HepG2 (cell line): ENCODE data around the gene TPD52L2. TPM values are rescaled to one million over a fixed set of nuclear protein-coding genes. Genes with fewer than 3 reads are reported as not detected.

Experiments used
- ARID2 ChIP-seq: sonication (generic); formaldehyde crosslinking; IDR thresholded peaks from 2 replicates; pipeline ENCODE4 v1.8.1; 2022; ENCODE audit warnings: mild to moderate bottlenecking, missing genetic modification reagents, borderline replicate concordance
- HNRNPH1 ChIP-seq: fragments of 200-400 bp; formaldehyde crosslinking; optimal IDR thresholded peaks from 2 replicates; pipeline ENCODE3; 2017; ENCODE audit warnings: mild to moderate bottlenecking, low read depth, low read length
- HNRNPK ChIP-seq: fragments of 200-400 bp; formaldehyde crosslinking; IDR thresholded peaks from 2 replicates; pipeline ENCODE4 v1.6.1; 2018; ENCODE audit warnings: low read length, low read depth, moderate library complexity, mild to moderate bottlenecking; ENCODE audit not compliant: poor library complexity, severe bottlenecking
- HOXA9 ChIP-seq: sonication (generic); formaldehyde crosslinking; IDR thresholded peaks from 2 replicates; pipeline ENCODE4 v1.8.1; 2022; ENCODE audit warnings: missing genetic modification reagents, mild to moderate bottlenecking, moderate library complexity, borderline replicate concordance
- KDM4B ChIP-seq: sonication (generic); formaldehyde crosslinking; IDR thresholded peaks from 2 replicates; pipeline ENCODE4 v1.4.0; 2020; ENCODE audit warnings: missing genetic modification reagents
- TCF12 ChIP-seq, 2 experiments: fragments of 450-650 bp in 1 of 2; sonication (generic) in 1 of 2; formaldehyde crosslinking in 1 of 2; IDR thresholded peaks; 2 replicates each; pipeline versions ENCODE4 v1.6.1 to v1.8.0; 2017 to 2022; ENCODE audit warnings: antibody characterized with exemption in 1 of 2, mild to moderate bottlenecking in 1 of 2, missing genetic modification reagents in 1 of 2, moderate library complexity in 1 of 2
- ZNF24 ChIP-seq: fragments of 450-650 bp; IDR thresholded peaks from 2 replicates; pipeline ENCODE4 v1.6.1; 2017; ENCODE audit warnings: antibody characterized with exemption, mild to moderate bottlenecking
- ZNF614 ChIP-seq: IDR thresholded peaks from 2 replicates; pipeline ENCODE4 v1.6.1; 2018; ENCODE audit warnings: missing biosample characterization, missing genetic modification reagents, inconsistent platforms, borderline replicate concordance
- ZNF720 ChIP-seq: sonication (generic); formaldehyde crosslinking; IDR thresholded peaks from 2 replicates; pipeline ENCODE4 v1.4.0; 2020; ENCODE audit warnings: missing genetic modification reagents
- ZNF75D ChIP-seq: sonication (generic); formaldehyde crosslinking; IDR thresholded peaks from 2 replicates; pipeline ENCODE4 v1.8.1; 2023; ENCODE audit warnings: missing genetic modification reagents, mild to moderate bottlenecking, borderline replicate concordance
- ZNF788 ChIP-seq: sonication (generic); formaldehyde crosslinking; IDR thresholded peaks from 2 replicates; pipeline ENCODE4 v1.5.0; 2020; ENCODE audit warnings: mild to moderate bottlenecking, missing genetic modification reagents, borderline replicate concordance
- ZZZ3 ChIP-seq: sonication (generic); formaldehyde crosslinking; IDR thresholded peaks from 2 replicates; pipeline ENCODE4 v1.4.0; 2020; ENCODE audit warnings: missing genetic modification reagents, mild to moderate bottlenecking, borderline replicate concordance
- polyA plus RNA-seq, 8 experiments: library from polyadenylated mRNA; depleted of rRNA in 3 of 8; stranded (reverse) in 7 of 8; unstranded in 1 of 8; fragments of >200 nt; fragmentation: Illumina TruSeq in 4 of 8; extraction: Trizol in 4 of 8; gene quantifications; 2 replicates each; pipeline versions ENCODE4 v1.2.1 to v1.2.3, GENCODE V29; 2011 to 2016; ENCODE audit warnings: low read depth in 4 of 8, missing spikeins in 1 of 8, mixed read lengths in 1 of 8; ENCODE audit not compliant: insufficient read depth in 1 of 8
- total RNA-seq, 5 experiments: library from RNA; depleted of rRNA; stranded (reverse); fragments of >200 nt; fragmentation: Illumina TruSeq; extraction: Trizol; gene quantifications; 2 replicates each; pipeline ENCODE4 v1.2.3, GENCODE V29; 2016; ENCODE audit warnings: low read depth in 1 of 5
- TF ChIP-seq, protein P1 (sequence below): sonication (generic); formaldehyde crosslinking; IDR thresholded peaks from 2 replicates; pipeline ENCODE4 v1.9.0; 2021; ENCODE audit warnings: mild to moderate bottlenecking, missing genetic modification reagents
- TF ChIP-seq, protein P2 (sequence below): sonication (generic); formaldehyde crosslinking; IDR thresholded peaks from 2 replicates; pipeline ENCODE4 v1.5.0; 2020; ENCODE audit warnings: mild to moderate bottlenecking, missing genetic modification reagents, borderline replicate concordance
- TF ChIP-seq, protein P3 (sequence below): sonication (generic); formaldehyde crosslinking; IDR thresholded peaks from 2 replicates; pipeline ENCODE4 v1.5.0; 2020; ENCODE audit warnings: missing genetic modification reagents, mild to moderate bottlenecking, borderline replicate concordance
- TF ChIP-seq, protein P4 (sequence below): sonication (generic); formaldehyde crosslinking; conservative IDR thresholded peaks from 2 replicates; pipeline ENCODE4 v1.4.0; 2020; ENCODE audit warnings: missing genetic modification reagents

The TPD52L2 gene
- total and polyA plus RNA-seq, 2 of the 13 experiments (the other 11 are each of a cell fraction or from before 2014, with no cell fraction given), result 156 to 184 TPM

DNA sequence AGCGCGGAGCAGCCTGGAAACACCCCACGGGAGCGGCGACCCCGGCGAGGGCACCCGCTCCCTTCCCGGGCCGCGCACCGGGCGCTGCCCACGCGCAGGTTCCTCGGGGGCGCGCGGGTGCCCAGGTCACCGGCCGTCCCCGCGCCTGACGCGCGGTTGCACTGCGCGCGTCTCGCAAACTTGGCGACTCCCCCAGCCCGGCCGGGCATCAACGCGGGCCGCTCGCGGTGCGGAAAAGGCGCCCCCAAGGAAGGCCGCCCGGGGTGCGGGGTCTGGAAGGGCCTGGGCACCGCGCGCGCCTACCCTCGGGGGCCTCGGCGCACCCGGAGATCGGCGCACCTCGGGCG is 33.5 kb upstream of the TPD52L2 start (continued):
- TF ChIP-seq, protein P1, sequence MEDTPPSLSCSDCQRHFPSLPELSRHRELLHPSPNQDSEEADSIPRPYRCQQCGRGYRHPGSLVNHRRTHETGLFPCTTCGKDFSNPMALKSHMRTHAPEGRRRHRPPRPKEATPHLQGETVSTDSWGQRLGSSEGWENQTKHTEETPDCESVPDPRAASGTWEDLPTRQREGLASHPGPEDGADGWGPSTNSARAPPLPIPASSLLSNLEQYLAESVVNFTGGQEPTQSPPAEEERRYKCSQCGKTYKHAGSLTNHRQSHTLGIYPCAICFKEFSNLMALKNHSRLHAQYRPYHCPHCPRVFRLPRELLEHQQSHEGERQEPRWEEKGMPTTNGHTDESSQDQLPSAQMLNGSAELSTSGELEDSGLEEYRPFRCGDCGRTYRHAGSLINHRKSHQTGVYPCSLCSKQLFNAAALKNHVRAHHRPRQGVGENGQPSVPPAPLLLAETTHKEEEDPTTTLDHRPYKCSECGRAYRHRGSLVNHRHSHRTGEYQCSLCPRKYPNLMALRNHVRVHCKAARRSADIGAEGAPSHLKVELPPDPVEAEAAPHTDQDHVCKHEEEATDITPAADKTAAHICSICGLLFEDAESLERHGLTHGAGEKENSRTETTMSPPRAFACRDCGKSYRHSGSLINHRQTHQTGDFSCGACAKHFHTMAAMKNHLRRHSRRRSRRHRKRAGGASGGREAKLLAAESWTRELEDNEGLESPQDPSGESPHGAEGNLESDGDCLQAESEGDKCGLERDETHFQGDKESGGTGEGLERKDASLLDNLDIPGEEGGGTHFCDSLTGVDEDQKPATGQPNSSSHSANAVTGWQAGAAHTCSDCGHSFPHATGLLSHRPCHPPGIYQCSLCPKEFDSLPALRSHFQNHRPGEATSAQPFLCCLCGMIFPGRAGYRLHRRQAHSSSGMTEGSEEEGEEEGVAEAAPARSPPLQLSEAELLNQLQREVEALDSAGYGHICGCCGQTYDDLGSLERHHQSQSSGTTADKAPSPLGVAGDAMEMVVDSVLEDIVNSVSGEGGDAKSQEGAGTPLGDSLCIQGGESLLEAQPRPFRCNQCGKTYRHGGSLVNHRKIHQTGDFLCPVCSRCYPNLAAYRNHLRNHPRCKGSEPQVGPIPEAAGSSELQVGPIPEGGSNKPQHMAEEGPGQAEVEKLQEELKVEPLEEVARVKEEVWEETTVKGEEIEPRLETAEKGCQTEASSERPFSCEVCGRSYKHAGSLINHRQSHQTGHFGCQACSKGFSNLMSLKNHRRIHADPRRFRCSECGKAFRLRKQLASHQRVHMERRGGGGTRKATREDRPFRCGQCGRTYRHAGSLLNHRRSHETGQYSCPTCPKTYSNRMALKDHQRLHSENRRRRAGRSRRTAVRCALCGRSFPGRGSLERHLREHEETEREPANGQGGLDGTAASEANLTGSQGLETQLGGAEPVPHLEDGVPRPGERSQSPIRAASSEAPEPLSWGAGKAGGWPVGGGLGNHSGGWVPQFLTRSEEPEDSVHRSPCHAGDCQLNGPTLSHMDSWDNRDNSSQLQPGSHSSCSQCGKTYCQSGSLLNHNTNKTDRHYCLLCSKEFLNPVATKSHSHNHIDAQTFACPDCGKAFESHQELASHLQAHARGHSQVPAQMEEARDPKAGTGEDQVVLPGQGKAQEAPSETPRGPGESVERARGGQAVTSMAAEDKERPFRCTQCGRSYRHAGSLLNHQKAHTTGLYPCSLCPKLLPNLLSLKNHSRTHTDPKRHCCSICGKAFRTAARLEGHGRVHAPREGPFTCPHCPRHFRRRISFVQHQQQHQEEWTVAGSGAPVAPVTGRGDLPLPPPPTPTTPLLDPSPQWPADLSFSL, result no peak
- TF ChIP-seq ZNF614 (0 out of 2 replicates have a peak, but pooled peaks have one; percentile 13), ARID2 (CRISPR knock-in tag) (0 out of 2 replicates have a peak, but pooled peaks have one; percentile 19), HNRNPK (peak; percentile 40), ZNF75D (CRISPR knock-in tag) (no peak), ZNF24 (no peak), KDM4B (no peak), ZNF788 (CRISPR knock-in tag) (0 out of 2 replicates have a peak, but pooled peaks have one; percentile 17), ZZZ3 (CRISPR knock-in tag) (no peak), ZNF720 (CRISPR knock-in tag) (no peak), TCF12 (IDR thresholded peaks at IDR 0.05) (no peak), TCF12 (CRISPR knock-in tag; IDR thresholded peaks at IDR 0.05) (0 out of 2 replicates have a peak, but pooled peaks have one; percentile 31), HOXA9 (CRISPR knock-in tag) (no peak), HNRNPH1 (no peak)
- TF ChIP-seq, protein P2, sequence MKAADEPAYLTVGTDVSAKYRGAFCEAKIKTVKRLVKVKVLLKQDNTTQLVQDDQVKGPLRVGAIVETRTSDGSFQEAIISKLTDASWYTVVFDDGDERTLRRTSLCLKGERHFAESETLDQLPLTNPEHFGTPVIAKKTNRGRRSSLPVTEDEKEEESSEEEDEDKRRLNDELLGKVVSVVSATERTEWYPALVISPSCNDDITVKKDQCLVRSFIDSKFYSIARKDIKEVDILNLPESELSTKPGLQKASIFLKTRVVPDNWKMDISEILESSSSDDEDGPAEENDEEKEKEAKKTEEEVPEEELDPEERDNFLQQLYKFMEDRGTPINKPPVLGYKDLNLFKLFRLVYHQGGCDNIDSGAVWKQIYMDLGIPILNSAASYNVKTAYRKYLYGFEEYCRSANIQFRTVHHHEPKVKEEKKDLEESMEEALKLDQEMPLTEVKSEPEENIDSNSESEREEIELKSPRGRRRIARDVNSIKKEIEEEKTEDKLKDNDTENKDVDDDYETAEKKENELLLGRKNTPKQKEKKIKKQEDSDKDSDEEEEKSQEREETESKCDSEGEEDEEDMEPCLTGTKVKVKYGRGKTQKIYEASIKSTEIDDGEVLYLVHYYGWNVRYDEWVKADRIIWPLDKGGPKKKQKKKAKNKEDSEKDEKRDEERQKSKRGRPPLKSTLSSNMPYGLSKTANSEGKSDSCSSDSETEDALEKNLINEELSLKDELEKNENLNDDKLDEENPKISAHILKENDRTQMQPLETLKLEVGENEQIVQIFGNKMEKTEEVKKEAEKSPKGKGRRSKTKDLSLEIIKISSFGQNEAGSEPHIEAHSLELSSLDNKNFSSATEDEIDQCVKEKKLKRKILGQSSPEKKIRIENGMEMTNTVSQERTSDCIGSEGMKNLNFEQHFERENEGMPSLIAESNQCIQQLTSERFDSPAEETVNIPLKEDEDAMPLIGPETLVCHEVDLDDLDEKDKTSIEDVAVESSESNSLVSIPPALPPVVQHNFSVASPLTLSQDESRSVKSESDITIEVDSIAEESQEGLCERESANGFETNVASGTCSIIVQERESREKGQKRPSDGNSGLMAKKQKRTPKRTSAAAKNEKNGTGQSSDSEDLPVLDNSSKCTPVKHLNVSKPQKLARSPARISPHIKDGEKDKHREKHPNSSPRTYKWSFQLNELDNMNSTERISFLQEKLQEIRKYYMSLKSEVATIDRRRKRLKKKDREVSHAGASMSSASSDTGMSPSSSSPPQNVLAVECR, result no peak
- TF ChIP-seq, protein P3, sequence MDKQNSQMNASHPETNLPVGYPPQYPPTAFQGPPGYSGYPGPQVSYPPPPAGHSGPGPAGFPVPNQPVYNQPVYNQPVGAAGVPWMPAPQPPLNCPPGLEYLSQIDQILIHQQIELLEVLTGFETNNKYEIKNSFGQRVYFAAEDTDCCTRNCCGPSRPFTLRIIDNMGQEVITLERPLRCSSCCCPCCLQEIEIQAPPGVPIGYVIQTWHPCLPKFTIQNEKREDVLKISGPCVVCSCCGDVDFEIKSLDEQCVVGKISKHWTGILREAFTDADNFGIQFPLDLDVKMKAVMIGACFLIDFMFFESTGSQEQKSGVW, result 0 out of 2 replicates have a peak, but pooled peaks have one; percentile 42
- TF ChIP-seq, protein P4, sequence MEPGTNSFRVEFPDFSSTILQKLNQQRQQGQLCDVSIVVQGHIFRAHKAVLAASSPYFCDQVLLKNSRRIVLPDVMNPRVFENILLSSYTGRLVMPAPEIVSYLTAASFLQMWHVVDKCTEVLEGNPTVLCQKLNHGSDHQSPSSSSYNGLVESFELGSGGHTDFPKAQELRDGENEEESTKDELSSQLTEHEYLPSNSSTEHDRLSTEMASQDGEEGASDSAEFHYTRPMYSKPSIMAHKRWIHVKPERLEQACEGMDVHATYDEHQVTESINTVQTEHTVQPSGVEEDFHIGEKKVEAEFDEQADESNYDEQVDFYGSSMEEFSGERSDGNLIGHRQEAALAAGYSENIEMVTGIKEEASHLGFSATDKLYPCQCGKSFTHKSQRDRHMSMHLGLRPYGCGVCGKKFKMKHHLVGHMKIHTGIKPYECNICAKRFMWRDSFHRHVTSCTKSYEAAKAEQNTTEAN (CRISPR knock-in tag), result no peak; the same call in 1 of the 2 replicates
